ENCODE measurements around the gene LRRC10.

LRRC10 gene

DNA sequence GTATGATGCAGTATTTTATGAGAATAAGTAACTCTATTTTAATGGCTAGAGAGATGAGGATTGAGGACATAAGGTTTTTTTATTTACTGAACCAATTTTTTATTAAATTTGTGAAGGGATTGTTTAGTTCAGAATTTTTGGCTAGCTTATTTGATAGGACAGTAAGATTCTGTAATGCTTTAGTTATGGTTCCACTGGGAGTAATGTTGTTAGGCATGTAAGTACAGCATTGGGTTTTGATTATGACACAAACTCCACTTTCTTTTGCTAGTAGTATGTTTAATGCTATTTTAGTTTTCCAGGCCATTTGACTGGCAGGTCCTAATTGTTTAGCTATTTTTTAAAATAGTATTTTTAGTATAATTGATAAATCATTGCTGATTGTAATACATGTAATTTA, 33.8 kb upstream of the LRRC10 start:
- ChIA-PET POLR2A (no interaction called here), CTCF (interaction anchor here (0.6 to 1.5 kb wide), 3 partner anchors 10 to 250 kb away, joined by 4 to 6 read pairs (median 6); no protein-coding TSS in a partner anchor)
- Histone ChIP-seq H3K9me3 (ENCODE audit: control insufficient read depth, insufficient read depth, low read depth, low read length) (no peaks in the 10 kb centered on the region), H3K36me3 (ENCODE audit: control insufficient read depth in 2 of 2, insufficient read depth in 1 of 2, low read length in 2 of 2) (no peaks in the 10 kb centered on the region), H3K27ac (ENCODE audit: extremely low read depth, low read depth, low read length) (no peak overlapping the region), H3K4me3 (ENCODE audit: low read depth, low read length) (no peak overlapping the region), H3K4me1 (ENCODE audit: control insufficient read depth, insufficient read depth, low read length) (no peaks in the 10 kb centered on the region)
- no peak for TF ChIP-seq ZNF776 (tag by site-specific recombination; IDR thresholded peaks at IDR 0.05; ENCODE audit: borderline replicate concordance)
- TF ChIP-seq PRDM6 (tag by site-specific recombination; IDR thresholded peaks at IDR 0.05), result 0 out of 2 replicates have a peak, but pooled peaks have one; percentile 3

DNA sequence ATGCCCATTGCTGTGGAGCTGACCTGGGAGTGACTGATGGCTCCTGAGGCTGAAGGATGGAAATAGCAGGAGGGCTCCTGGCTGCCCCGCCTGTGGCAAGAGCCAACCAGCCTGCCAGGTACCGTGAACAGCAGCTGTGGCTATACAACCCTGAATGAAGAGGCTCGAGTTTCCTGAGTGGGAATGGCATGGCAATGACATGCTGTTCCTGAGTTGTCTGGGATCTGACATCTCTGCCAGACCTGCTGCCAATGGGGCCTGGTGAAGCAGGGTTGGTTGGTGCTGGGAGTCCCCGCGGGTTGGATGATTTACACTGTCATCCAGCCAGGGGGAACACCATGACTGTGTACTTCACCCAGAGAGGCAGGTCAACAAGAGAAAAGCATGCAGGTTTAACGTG, 31.8 kb upstream of the LRRC10 start:
- H3K36me3 ChIP-seq (ENCODE audit: control insufficient read depth in 2 of 2, insufficient read depth in 1 of 2, low read length in 2 of 2), result no peaks in the 10 kb centered on the region
- TF ChIP-seq ZNF664 (tag by site-specific recombination; IDR thresholded peaks at IDR 0.05) (no peak), ZNF530 (tag by site-specific recombination; IDR thresholded peaks at IDR 0.05; ENCODE audit: low read depth) (no peak), ZNF837 (tag by site-specific recombination; IDR thresholded peaks at IDR 0.05) (no peak), ZSCAN4 (tag by site-specific recombination; IDR thresholded peaks at IDR 0.05) (no peak), ZNF514 (tag by site-specific recombination; IDR thresholded peaks at IDR 0.05) (no peak), ZBTB1 (tag by site-specific recombination; IDR thresholded peaks at IDR 0.05) (no peak), ZXDB (tag by site-specific recombination; IDR thresholded peaks at IDR 0.05) (no peak), MZF1 (tag by site-specific recombination; IDR thresholded peaks at IDR 0.05; ENCODE audit: borderline replicate concordance) (no peak), ZFP37 (tag by site-specific recombination; IDR thresholded peaks at IDR 0.05) (no peak), ZFHX2 (tag by site-specific recombination; conservative IDR thresholded peaks at IDR 0.05) (no peak), HOXC10 (CRISPR knock-in tag; IDR thresholded peaks at IDR 0.05) (no peak), TCF7L2 (IDR thresholded peaks at IDR 0.05; ENCODE audit: borderline replicate concordance, low read depth, low read length) (no peak)
- TF ChIP-seq, protein P1, sequence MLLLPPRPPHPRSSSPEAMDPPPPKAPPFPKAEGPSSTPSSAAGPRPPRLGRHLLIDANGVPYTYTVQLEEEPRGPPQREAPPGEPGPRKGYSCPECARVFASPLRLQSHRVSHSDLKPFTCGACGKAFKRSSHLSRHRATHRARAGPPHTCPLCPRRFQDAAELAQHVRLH (tag by site-specific recombination; IDR thresholded peaks at IDR 0.05), result no peak
- CTCF ChIA-PET, result no interaction called here
- no peak overlapping the region for H3K4me3 ChIP-seq (ENCODE audit: low read depth, low read length)
- H3K27ac ChIP-seq (ENCODE audit: extremely low read depth, low read depth, low read length), result no peak overlapping the region
- no peaks in the 10 kb centered on the region for H3K9me3 ChIP-seq (ENCODE audit: control insufficient read depth, insufficient read depth, low read depth, low read length)
- no peaks in the 10 kb centered on the region for H3K4me1 ChIP-seq (ENCODE audit: control insufficient read depth, insufficient read depth, low read length)
- POLR2A ChIA-PET, result no interaction called here

- POLR2A ChIA-PET, result no interaction called here
- Histone ChIP-seq H3K4me1 (ENCODE audit: control insufficient read depth, insufficient read depth, low read length) (no peaks in the 10 kb centered on the region), H3K4me3 (ENCODE audit: low read depth, low read length) (no peak overlapping the region), H3K36me3 (ENCODE audit: control insufficient read depth in 2 of 2, insufficient read depth in 1 of 2, low read length in 2 of 2) (no peaks in the 10 kb centered on the region), H3K27ac (ENCODE audit: extremely low read depth, low read depth, low read length) (no peak overlapping the region), H3K9me3 (ENCODE audit: control insufficient read depth, insufficient read depth, low read depth, low read length) (no peaks in the 10 kb centered on the region)
- CTCF ChIA-PET, result interaction anchor here (0.7 to 4.3 kb wide), 2 partner anchors 12 to 248 kb away, joined by 3 to 33 read pairs; no protein-coding TSS in a partner anchor
- TF ChIP-seq ZXDB (tag by site-specific recombination; IDR thresholded peaks at IDR 0.05) (no peak), REPIN1 (tag by site-specific recombination; IDR thresholded peaks at IDR 0.05; ENCODE audit: low read depth) (no peak), ZNF529 (tag by site-specific recombination; IDR thresholded peaks at IDR 0.05; ENCODE audit: insufficient replicate concordance) (no peak), ZSCAN16 (tag by site-specific recombination; IDR thresholded peaks at IDR 0.05) (no peak), ZNF585B (tag by site-specific recombination; IDR thresholded peaks at IDR 0.05) (no peak), CTCF (tag by site-specific recombination; IDR thresholded peaks at IDR 0.05) (no peak), ZNF830 (tag by site-specific recombination; IDR thresholded peaks at IDR 0.05; ENCODE audit: low read depth) (no peak), ZFHX2 (tag by site-specific recombination; conservative IDR thresholded peaks at IDR 0.05) (no peak), ZNF16 (tag by site-specific recombination; IDR thresholded peaks at IDR 0.05; ENCODE audit: low read depth) (no peak), ZNF184 (tag by site-specific recombination; IDR thresholded peaks at IDR 0.05) (no peak), ZNF23 (tag by site-specific recombination; IDR thresholded peaks at IDR 0.05; ENCODE audit: borderline replicate concordance) (no peak), MEIS1 (CRISPR knock-in tag; IDR thresholded peaks at IDR 0.05; ENCODE audit: borderline replicate concordance) (no peak), ZNF155 (tag by site-specific recombination; IDR thresholded peaks at IDR 0.05) (no peak), GFI1B (tag by site-specific recombination; IDR thresholded peaks at IDR 0.05) (no peak)
- TF ChIP-seq, protein P2, sequence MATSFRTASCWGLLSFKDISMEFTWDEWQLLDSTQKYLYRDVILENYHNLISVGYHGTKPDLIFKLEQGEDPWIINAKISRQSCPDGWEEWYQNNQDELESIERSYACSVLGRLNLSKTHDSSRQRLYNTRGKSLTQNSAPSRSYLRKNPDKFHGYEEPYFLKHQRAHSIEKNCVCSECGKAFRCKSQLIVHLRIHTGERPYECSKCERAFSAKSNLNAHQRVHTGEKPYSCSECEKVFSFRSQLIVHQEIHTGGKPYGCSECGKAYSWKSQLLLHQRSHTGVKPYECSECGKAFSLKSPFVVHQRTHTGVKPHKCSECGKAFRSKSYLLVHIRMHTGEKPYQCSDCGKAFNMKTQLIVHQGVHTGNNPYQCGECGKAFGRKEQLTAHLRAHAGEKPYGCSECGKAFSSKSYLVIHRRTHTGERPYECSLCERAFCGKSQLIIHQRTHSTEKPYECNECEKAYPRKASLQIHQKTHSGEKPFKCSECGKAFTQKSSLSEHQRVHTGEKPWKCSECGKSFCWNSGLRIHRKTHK (tag by site-specific recombination; IDR thresholded peaks at IDR 0.05), result no peak
These were observed 30.8 kb upstream of the LRRC10 start for GRCh38 chr12:69641546-69641945.
